GDM1 (cell line): ENCODE results near the gene KCTD12.

ENCODE experiments used
- DNase-seq: peaks from one replicate; lab custom pipeline; 2025; lab: John Stamatoyannopoulos, UW

The KCTD12 gene

DNA sequence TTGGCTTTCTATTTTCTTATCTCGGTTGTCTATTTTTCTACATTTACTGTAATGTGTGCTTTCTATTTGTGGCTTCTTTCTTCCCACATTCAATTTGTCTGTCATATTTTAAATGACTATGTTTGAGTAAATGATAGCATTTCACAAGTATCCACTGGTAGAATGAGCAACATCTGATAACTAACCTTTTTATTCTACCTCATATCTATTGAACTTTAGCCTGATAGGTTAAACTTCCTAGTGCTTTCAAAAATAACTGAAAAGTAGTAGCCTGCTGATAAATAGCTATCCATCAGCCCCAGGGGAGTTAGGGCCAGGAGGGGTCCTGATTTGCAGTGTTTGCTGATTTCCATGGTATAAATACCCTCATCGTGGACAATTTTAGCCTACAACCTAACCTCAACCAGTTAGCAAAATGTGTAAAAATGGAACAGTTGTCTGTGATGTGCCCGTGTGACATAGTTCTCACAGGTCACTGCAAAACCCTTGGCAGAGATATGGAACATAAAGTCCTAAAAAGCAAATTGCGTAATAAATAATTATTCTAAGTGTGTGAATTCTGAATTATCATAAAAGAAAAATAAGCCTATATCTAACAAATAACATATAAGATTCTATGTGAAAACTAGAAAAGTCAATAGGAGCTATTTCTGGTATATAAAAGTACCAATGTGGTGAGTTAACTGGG, 32.1 kb downstream of the KCTD12 start:
- no peak for DNase-seq

GRCh38 chr13:76853481-76853880, 32.7 kb downstream of the KCTD12 start:
- no peak for DNase-seq

DNA sequence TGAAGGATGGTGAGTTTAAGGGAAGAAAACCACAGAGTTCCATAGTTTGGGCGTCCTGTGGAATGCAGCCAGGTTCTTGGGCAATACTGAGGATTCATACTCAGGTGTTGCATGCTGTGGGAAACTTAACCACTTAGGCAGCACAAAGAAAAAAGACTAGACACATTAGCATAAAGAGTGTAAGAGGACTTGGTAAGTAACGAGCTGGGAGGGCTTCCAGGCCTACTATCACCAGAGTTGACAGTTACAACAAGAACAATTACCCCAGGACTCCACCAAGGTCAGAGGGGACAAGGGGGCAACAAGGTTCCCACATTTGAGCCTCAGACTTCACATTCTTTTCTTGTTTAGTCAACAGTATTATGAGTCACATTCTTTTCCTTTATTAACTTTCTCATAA, 33.2 kb downstream of the KCTD12 start:
- DNase-seq = no peak

GRCh38 chr13:76851961-76852360, 34.2 kb downstream of the KCTD12 start:
- DNase-seq = no peak

DNA sequence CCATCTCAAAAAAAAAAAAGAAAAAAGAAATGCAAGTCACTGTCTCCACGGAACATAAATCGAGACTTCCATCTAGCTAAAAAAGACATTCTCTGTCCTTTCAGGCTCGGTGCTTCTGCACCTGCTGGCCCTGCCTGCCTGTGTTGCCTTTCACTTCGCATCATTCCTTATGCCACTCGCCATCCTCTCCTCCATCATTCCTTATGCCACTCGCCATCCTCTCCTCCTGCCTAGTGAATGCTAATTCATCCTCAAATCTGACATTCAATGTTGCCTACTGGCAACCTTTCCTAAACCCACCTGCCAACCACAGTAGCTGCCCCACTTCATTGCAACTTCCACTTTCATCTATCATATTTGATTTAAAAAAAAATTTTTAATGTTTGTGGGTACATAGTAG, 36.7 kb downstream of the KCTD12 start:
- DNase-seq = no peak

- no peak for DNase-seq
Observed at GRCh38 chr13:76848596-76848995, 37.6 kb downstream of the KCTD12 start.

DNA sequence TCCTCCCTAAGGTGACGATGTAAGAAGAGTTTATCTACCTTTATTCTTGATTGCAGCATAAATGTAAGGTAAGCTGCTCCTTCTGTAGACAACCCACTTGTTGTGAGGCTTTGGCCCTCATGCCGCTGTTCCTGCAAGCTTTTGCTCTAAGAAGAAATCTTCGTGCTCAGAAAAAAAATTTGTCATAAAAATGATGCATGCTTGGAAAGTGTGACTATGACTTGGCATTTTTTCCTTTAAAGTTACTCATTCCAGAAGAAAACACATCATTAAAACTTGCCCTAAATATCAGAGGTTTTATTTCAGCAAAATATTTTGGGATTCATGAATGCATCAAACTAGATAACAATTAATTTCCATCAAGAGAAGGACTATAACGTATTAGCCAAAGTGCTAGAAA, 39.8 kb downstream of the KCTD12 start:
- no peak for DNase-seq

- DNase-seq = no peak
Observed at GRCh38 chr13:76845865-76846264, 40.3 kb downstream of the KCTD12 start.

DNA sequence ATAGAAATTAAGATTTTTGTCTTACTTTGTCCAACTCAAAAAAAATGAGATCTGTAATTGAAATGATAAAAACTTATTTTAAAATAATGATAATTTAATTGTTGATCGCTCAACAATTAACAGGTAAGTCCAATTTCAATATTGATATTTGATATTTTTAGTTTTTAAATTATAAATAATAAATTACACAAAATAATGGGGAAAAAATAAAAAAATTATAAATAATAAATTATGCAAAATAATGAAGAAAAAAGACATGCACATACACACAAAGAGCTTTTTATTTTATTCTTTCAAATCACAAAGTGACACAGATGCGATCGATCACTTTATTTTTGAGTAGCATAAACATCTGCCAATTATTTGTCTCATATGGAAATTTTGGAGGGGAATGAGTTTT, 40.8 kb downstream of the KCTD12 start:
- DNase-seq = no peak

DNA sequence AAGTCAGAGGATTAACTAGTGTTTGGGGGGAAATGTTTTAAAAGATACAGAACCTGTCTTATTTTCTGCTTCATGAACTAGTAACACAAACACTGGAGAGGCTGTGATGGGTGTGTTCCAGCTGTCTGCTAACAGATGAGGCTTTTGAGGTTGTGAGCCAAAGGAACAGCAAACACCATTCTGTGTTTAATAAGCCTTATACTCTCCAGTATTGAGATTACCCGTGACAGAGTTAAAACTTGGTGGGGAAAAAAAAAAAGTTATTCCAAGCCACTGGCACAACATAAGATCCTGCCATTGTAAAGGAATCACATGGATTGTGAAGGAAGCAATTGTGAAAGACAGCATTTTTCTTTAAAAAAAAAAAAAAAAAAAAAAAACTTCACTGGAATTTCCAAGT, 48.4 kb downstream of the KCTD12 start:
- DNase-seq = no peak

DNA sequence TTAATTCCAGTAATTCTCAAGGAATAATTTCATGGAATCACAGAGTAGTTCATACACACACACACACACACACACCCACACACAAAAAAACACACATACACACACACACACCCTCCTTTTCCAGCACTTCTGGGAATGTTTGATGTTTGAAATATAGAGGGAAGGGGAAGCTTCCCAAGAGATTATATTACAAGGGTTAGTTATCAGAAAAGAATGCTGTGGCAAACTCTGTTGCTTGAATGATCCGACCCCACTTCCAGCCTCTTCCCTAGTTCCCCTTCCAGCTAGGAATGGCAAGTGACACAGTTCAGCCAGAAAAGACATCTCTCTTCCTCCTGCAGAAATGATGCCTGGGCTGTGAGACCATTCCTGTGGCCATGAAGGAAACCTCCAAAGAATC, 49.9 kb downstream of the KCTD12 start:
- DNase-seq = no peak

DNA sequence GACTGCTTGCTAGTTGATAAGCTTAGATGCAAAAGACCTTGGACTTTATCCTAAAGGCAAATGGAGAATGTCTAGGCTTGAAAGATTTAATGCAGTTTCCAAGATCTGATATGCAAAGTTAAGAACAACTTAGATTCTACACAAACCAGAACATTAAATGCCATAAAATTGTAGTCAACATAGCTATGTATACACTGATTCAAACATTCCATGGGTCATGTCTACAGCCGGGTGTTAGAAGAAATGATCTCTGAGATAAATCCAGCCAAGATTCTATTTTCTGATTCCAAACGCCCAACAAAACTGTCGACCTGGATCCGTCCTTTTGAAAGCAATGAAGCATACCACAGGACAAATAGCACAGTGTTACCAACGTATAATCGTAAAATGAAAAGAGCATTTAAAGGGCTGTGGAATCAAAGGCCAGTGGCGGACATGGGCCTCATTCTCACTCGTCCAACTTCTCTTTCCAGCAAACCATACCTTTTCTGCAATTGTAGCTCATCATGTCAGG, 52.7 kb downstream of the KCTD12 start:
- no peak for DNase-seq

DNA sequence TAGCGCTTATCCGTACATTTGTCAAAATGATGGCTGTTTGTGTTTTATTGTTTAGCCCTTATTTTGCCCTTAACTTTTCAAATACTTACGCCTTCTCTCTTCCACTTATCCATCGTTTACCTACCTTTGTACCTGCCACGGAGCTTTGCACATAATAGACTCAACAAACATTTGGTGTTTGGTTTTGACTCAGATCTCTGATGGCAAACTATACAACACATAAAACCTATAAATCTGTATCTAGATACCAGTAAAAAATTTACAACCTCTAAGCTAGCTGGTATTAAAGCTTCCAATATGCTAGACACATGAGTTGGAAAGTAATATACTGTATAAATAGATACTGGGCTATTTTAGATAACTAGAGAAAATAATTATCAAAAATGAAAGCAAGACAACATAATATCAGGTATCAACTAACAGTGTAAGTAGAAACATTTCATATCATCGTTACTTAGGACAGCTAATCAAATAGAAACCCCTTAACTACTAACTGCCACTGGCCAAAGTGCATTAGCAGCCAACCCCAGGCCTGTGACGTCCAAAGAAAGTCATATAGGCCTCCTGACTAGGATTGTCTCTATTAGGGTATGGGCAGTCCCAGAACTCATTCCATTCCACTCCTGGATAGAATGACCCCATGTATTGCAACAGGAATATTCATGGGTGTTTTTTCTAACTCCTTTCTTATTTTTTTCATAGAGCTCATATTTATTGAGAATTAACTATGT, 53.8 kb downstream of the KCTD12 start:
- no peak for DNase-seq

DNA sequence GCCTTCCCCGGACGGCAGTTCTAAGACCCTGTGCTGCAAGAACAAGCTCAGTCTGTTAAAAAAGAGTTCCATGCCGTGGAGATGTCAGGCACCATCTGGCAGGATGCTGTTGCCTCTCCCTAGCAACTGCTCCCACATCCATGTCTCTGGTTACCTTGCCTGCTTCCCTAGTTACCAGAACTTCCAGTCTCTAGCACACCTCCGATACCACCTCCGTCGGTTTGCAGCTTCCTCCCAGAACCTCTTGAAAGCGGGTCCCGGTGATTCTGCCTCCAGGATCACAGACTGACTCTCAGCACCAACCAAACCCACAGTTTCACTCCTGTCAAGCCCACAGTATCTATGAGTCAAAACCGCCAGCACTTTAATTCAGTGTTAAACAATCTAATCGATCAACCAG, 55.4 kb downstream of the KCTD12 start:
- no peak for DNase-seq
